AG20443 (cell line): ENCODE results near the gene RCAN2.
A peak's percentile ranks its signal among the peaks of the same experiment; 100 is the strongest.

Source experiments
- DNase-seq: peaks from one replicate; pipeline ENCODE4 v3.0.0; 2012; ENCODE audit warnings: low spot score, mixed read lengths

RCAN2 gene

DNA sequence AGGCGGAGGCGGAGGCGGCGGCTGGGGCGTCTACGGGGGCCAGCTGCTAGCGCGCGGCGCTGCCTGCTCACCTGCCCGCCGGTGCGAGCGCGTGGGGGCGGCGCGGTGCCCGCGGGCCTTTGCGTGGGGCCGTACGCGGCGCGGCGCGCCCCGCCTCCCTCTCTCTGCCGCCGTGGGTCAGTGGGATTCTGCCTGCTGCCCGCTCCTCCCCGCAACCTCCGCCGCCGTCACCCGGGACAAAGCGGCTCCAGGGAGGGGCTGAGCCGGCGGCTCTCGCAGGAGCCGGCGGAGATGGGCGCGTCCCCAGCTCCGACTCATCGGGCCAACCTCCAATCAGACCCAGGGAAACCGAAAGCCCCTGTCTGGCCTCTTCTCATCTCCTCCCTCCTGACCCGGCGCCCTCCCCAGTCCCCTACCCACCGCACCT, at the start of gene RCAN2:
Gene RCAN2, minus strand, starts transcription at position 249 of the 427 bp plus-strand sequence.
- peak; percentile 89 for DNase-seq

DNA sequence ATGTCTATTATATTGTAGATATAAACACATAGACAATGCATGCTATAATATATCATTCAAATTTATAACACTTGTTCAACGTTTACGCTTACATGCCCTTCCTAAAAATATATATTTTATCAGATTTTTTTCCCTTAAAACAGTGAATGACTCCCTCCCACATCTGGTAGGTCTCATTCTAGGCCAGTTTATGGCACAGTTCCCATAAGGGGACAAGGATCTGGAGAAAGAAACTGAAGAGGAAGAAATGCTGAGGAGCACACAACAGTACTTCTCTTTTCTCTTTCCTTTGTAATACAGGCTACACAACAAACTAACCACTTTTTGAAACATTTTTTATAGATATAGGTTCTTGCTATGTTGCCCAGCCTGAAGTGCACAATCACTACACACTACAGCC, 48.6 kb upstream of the RCAN2 start:
- DNase-seq, result no peak

DNA sequence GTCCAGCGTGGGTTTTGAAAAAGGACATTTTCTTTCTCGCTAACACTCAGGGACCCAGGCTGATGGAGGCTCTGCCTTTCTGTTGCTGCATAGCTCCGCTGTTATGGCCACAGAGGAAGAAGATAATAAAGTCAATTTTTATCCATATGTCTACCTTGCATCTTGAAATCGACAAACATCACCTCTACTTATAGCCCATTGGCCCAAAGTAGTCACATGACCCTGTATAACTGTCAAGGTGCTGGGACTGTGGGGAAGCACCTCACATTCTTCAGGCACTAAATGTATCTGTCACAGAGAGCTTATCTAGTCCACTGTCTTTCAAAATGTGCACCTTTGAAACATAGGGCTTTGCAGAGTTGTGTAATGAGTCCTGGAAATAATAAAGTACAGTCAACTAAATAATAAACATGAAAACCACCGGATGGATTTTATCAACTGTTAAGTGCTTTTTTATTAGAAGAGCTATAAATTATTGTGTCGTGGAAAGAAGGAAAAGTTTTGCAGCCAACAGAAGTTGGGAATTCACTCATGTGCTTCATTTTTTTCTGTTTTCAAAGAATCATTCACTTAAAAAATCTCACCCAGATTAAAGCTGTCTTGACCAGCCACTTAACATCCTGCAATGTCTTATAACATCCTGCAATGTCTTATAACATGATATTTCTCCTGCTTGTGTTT, 47.7 kb upstream of the RCAN2 start:
- DNase-seq, result no peak

GRCh38 chr6:46530896-46531295, 39.6 kb upstream of the RCAN2 start:
- DNase-seq, result no peak

DNA sequence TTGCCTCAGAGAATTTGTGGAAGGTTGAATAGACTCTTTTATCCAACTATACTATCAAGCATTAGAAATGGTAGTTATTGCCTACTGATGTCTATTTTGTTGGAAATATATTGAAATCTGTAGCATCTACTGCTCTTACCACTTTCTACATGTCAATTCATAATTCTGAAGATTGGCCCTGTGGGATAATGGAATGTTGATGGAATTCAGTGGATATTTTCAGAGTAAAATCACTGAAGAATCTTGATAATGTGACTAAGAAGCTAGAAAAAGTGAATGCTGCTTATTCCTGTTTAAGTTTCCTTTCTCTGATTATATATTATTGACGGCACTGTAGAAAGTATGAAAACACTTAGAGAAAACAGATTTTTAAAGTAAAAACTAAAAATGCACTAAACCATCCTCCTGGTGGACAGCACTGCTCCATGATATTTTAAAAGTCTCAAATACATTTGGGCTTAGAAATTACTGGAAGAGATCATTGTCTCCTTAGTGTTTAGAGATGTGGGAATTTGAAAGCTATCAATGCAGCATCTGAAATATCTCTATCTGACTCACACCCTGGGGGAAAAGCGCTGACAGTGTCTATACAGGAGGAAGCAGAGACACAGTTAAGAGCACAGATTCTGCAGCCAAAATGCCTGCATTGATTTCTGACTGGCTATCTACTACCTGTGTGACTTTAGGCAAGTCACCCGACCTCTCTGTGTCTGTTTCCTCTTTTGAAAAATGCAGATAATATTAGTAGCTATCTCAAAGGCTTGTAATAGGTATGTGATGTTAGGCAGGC, 37.9 kb upstream of the RCAN2 start:
- peak; percentile 14 for DNase-seq

- no peak for DNase-seq
Observed at GRCh38 chr6:46526607-46527006, 35.4 kb upstream of the RCAN2 start.

DNA sequence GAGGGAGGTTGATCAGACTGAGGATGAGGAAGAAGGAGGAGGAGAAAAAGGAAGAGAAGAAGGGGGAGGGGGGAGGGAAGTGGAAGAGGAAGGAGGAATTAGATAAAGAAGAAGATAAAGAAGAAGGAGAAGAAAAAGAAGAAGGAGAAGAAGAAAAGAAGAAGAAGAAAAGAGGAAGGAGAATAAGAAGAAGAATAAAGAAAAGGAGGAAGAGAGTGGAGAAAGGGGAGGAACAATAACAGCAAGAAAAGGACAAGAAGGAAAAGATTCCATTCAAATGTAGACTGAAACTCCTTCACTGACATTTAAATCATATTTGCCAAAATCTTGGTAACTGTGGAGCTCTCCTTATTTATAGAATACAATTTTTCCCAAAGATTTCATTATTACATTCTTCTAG, 34.3 kb upstream of the RCAN2 start:
- no peak for DNase-seq

DNA sequence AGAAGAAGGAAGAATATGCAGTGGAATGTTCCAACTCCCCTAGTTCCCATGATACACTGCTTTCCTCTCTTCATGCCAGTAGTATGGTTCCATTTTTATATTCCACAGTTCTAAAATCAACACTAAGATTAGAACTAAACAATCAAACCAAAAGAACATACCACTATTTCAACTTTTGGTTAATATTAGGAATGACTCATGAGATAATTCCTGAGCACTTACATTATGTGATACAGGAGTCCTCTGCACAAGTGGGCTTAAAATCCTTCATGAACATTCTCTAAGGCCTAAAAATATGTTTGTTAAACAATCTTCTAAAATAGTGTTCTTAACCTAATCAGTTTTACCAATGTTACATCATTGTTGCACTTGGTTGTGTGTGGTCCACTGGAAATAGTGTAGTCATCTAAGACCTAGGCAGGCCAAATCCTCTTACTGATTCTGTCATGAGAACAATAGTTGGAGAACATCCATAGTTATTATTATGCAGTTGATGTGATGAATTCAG, 30.3 kb upstream of the RCAN2 start:
- DNase-seq, result no peak

GRCh38 chr6:46517202-46517601, 26.0 kb upstream of the RCAN2 start:
- DNase-seq, result no peak

DNA sequence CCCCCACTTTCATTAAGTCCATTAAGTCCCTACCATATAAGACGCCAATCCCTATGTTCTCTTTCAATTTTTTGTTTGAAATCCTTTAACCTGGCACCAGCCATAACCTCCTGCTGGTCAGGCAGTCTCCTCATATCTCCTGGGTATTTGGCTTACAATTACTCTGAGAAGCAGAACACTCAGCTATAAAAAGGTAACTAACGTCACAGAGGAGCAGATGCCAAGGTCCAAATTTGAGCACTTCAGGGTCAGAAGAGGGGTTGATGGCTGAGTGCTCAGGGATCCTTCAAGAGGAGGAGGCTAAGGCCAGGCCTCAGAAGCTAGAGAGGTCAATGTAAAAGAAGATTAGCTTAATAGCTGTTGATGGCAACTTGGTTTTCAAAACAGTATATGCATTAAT, 22.3 kb upstream of the RCAN2 start:
- no peak for DNase-seq

DNA sequence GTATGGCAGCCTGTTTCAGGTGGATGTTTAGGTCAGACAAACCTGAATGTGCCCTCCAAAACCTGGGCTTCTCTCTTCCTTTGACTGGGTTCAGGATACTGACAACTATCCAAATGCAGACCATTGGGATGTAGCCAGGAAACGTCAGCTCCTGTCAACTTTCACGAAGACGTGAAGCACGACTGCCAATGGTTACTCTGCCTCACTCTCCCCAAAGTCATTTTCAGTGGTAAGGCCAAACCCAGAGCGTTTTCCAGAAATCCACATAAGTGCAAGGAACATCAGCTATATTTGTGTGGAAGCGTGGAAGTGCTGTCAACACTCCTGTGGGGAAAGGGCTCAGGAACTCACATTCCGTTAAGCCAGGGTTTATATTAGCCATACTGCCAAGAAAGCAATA, 20.1 kb upstream of the RCAN2 start:
- DNase-seq, result no peak

GRCh38 chr6:46510651-46511050, 19.4 kb upstream of the RCAN2 start:
- DNase-seq, result peak; percentile 80

GRCh38 chr6:46509981-46510510, 18.8 kb upstream of the RCAN2 start:
- DNase-seq, result no peak

GRCh38 chr6:46509063-46509462, 17.8 kb upstream of the RCAN2 start:
- no peak for DNase-seq

GRCh38 chr6:46507426-46507825, 16.2 kb upstream of the RCAN2 start:
- no peak for DNase-seq

GRCh38 chr6:46505693-46506512, 14.7 kb upstream of the RCAN2 start:
- DNase-seq, result no peak

DNA sequence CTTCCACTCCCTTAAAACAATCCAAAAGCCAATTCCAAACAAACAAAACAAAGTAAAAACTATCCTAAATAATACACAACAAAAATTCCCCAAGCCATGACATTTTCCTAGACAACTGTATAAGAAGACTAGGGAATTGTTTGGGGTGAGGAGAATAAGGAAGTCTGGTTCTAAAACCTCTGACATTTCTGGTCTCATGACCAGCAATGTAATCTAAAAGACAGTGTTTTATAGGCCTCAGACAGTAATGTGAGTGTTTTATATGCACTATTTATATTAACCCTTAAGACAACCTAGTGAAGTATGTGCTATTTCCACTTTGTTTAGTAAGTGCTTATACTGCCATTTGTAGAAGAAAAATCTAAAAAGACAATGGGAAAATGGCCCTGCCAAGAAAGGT, 13.0 kb upstream of the RCAN2 start:
- no peak for DNase-seq

DNA sequence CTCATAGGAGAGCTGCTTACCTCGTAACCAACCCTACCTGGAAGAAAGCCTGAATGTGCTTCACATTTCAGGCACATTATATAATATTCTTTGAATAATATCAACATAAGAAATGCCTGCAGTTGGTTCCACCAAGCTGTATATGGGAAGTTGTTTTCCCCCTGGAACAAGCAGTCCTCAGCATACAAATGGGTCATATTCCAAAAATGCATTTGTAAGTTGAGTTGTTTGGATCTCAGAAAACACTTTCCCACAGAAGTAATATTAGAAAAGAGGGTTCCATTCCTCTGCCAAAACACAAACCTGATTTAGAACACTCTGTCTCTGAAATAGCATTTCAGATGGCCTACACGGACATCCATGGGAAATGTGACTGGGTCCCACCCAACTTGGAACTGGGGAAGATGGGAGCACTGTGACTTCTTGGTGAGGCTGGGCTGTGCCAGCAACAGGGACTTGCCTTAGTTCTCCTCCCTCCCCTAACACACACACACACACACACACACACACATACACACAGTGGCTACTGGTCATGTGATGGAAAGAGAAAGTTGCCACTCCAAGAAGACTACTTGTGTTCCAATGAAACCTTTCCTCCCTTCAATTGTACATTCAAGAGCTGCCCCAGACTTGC, 11.4 kb upstream of the RCAN2 start:
- DNase-seq, result no peak

DNA sequence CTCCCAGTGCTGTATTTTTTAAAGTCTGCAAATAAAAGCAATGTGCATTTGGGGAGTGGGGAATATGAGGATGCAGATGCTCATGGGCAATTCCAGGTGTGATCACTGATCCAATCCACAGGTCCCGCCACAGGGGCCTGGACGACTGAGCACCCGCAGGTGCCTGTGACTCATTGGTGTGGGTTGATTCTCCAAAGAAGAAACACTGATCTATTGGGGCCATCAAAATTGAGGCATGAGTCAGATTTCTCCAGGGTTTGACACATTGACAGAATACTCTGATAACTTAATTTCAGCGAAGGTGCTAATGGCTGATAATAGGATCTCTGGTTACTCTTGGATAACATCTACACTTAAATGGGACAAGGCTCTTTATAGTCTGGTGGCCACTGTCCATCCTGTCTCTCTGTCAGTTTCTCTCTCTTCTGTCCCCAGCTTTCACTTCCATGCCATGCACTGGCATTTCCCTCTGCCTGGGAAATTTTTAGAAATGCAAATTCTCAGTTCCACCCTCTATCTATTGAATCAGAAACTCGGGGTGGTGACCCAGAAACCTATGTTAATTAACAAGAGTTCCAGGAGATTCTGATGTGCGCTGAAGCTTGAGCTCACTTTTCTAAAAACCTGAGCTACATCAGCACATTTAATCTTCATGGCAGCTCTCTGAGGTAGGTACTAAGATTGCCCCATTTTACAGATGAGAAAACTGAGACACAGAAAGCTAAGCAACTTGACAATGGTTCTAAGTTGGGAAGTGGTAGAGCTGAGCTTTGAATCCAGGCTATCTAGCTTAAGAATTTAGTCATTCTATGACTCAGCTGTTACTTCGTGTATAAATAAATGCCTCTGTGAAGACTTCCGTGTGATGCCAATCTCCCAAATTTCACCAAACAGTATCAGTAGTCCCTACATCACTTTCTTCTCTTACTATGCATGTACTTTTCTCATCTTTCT, 10.2 kb upstream of the RCAN2 start:
- peak; percentile 20 for DNase-seq

DNA sequence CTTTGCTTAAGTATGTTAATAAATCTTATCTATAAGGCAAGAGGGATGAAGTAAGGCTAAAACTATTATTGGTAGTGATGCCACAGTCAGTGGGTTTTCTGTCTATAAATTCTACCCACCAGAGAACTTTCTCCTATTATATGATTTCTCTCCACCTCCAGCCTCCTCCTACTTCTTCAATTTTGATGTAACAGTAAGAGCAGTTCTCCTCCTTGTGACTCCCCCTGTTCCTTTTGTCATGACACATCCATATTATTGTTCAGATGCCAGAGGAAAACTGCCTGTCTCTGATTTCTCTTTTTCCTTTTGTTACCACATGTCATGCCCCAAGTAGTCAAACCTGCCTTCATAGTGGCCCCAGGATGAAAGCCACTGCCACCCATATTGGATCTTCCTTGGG, 9.1 kb upstream of the RCAN2 start:
- DNase-seq, result no peak
